GM12801 (cell line): ENCODE measurements around the gene MKKS.

ENCODE experiments used
- TF ChIP-seq, protein P1 (sequence below): IDR thresholded peaks from one replicate; pipeline ENCODE4 v1.5.1; 2011; ENCODE audit warnings: control low read depth; ENCODE audit not compliant: insufficient read length; ENCODE audit errors: extremely low read depth

MKKS gene

GRCh38 chr20:10474606-10475184 lies 40.7 kb upstream of the MKKS start:
- TF ChIP-seq, protein P1, sequence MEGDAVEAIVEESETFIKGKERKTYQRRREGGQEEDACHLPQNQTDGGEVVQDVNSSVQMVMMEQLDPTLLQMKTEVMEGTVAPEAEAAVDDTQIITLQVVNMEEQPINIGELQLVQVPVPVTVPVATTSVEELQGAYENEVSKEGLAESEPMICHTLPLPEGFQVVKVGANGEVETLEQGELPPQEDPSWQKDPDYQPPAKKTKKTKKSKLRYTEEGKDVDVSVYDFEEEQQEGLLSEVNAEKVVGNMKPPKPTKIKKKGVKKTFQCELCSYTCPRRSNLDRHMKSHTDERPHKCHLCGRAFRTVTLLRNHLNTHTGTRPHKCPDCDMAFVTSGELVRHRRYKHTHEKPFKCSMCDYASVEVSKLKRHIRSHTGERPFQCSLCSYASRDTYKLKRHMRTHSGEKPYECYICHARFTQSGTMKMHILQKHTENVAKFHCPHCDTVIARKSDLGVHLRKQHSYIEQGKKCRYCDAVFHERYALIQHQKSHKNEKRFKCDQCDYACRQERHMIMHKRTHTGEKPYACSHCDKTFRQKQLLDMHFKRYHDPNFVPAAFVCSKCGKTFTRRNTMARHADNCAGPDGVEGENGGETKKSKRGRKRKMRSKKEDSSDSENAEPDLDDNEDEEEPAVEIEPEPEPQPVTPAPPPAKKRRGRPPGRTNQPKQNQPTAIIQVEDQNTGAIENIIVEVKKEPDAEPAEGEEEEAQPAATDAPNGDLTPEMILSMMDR, result no peak

- TF ChIP-seq, protein P1, result no peak
Observed at GRCh38 chr20:10472871-10473270, 38.8 kb upstream of the MKKS start.

- TF ChIP-seq, protein P1, result no peak
Observed at GRCh38 chr20:10470276-10470675, 36.3 kb upstream of the MKKS start.

DNA sequence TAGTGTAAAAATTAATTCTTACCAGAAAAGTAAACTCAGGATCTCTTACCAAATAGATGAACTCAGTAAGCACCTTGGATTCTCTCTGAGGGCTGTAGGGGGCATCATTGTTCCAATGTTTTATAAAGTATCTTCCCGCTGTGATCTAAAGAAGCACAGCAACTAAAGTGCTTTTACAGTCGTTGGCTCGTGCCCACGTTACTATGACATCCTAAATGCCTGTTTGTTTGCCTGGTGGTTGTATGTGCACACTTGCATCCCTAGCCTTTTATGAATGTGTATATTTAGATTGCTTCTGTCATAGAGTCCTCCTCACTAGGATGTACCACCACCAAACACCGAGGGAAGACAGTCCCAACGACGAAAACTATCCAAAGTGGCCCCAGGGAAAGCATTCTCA lies 35.6 kb upstream of the MKKS start:
- TF ChIP-seq, protein P1, result no peak

- TF ChIP-seq, protein P1, result no peak
Observed at GRCh38 chr20:10469056-10469455, 35.0 kb upstream of the MKKS start.

DNA sequence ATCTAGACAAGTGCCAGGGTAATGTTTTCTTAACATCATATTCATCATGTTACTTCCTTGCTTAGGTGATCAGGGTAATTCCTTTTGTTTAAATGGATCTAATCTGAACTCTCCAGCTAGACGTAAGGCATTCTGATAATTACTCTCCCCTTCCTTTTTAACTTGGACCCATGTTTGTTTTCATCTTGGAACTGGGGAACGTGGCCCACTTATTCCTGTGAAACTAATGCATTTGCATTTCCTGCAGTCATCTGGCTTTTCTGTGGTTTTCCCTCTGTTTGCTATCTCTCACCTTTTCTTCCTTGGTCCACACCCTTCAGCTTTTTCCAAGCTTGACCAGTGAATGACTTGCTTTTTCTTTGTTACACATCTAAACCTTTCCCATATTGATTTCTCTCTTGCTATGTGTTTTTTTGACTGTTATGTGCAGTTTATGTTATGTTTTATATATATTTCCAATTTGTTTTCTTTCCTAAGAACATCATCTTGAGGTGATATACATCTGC lies 34.4 kb upstream of the MKKS start:
- TF ChIP-seq, protein P1, result no peak

- TF ChIP-seq, protein P1, result no peak
Observed at GRCh38 chr20:10467681-10468339, 33.8 kb upstream of the MKKS start.
